IPS-18c (cell line): ENCODE measurements around the gene GRID2.

Experiments
- H3K4me3 ChIP-seq: 2 replicates; pipeline ENCODE4 v1.7.0; 2013; ENCODE audit warnings: low read depth, mild to moderate bottlenecking, low read length, moderate library complexity; ENCODE audit not compliant: insufficient read depth
- H3K9me3 ChIP-seq: one replicate; pipeline ENCODE4 v1.6.1; 2013; ENCODE audit warnings: mild to moderate bottlenecking, low read length, moderate library complexity; ENCODE audit not compliant: control insufficient read depth, insufficient read depth

The GRID2 gene

DNA sequence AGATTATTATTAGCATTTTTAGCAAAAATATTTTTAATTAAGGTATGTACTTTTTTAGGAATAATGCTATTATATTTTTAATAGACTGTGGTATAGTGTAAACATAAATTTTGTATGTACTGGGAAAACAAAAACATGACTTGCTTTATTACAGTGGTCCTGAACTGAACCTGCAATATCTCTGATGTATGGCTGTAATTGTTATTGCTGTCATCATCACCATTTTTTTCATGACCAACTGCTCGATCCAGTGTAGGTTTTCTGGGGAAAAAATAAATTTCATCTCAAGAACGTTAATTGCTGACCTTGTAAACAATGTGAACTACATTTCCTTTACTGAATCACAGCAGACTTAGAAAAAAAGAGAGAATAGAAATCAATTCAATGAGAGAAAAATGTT lies 1441.2 kb downstream of the GRID2 start:
- H3K9me3 ChIP-seq = no peaks in the 10 kb centered on the region
- no peak overlapping the region for H3K4me3 ChIP-seq

GRCh38 chr4:93746031-93746430 lies 1442.3 kb downstream of the GRID2 start:
- Histone ChIP-seq H3K9me3 (no peaks in the 10 kb centered on the region), H3K4me3 (no peak overlapping the region)

DNA sequence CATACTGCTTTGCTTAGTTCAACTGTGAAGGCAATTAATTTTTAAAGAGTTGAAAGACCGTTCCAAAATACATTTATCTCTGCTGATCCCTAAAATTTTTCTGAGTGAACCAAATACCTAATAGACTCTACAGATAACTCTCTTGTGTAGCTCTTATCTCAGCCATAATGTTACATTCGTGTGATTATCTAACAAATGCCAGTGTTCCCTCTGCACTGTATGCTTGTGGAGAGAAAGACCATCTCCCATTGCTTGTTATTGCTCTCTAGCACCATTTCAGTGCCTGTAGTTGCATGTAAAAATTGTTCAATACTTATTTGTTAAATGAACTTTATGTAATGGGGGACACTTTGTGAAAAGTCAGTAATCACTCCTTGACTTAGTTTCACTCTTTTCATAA lies 1443.5 kb downstream of the GRID2 start:
- Histone ChIP-seq H3K9me3 (no peaks in the 10 kb centered on the region), H3K4me3 (no peak overlapping the region)

- Histone ChIP-seq H3K4me3 (no peak overlapping the region), H3K9me3 (no peaks in the 10 kb centered on the region)
Measured at GRCh38 chr4:93748373-93749291, 1444.9 kb downstream of the GRID2 start.

DNA sequence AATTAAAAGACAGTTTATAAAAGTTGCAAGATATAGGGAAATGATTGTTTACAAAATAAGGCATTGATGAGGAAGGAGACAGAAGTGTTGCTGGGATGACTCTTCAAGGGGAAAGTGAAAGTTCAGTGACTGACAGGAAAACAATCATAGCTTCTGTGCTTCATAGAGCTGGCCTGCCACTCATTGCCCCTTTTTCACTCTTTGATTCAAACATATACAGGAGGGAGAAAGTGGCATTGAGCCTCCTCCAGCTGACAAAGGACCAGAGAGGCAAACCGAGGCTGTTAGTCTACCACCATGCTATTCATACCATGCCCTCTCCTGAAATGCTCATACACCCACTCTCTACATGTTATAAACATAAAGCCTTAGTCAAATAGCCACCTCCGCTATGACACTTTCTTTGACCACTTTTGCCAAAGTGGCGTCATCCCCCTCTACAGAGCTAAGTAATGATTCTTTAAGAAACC lies 1445.6 kb downstream of the GRID2 start:
- no peaks in the 10 kb centered on the region for H3K9me3 ChIP-seq
- H3K4me3 ChIP-seq = no peak overlapping the region

DNA sequence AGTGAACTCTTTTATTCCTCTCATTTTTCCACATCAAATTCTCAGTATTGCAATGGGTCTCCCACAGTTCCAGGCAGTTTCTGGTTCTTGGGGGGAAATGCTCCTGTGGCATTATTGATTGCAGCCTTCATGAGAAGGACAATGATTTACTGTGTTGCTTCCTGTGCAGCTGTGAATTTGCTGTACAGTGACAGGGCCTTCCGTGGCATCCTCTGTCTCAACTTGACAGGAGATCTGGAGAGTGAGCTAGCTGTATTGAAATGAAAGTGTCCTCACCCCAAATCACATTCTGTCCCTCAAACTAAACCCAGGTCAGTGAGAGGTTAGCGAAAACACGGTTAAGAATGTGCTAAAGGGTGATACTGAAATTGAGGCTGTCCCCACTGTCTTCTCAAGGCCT lies 1447.6 kb downstream of the GRID2 start:
- Histone ChIP-seq H3K9me3 (no peaks in the 10 kb centered on the region), H3K4me3 (no peak overlapping the region)

- Histone ChIP-seq H3K4me3 (no peak overlapping the region), H3K9me3 (no peaks in the 10 kb centered on the region)
Measured at GRCh38 chr4:93756101-93756500, 1452.3 kb downstream of the GRID2 start.

GRCh38 chr4:93759506-93759905 lies 1455.7 kb downstream of the GRID2 start:
- H3K9me3 ChIP-seq = no peaks in the 10 kb centered on the region
- no peak overlapping the region for H3K4me3 ChIP-seq

DNA sequence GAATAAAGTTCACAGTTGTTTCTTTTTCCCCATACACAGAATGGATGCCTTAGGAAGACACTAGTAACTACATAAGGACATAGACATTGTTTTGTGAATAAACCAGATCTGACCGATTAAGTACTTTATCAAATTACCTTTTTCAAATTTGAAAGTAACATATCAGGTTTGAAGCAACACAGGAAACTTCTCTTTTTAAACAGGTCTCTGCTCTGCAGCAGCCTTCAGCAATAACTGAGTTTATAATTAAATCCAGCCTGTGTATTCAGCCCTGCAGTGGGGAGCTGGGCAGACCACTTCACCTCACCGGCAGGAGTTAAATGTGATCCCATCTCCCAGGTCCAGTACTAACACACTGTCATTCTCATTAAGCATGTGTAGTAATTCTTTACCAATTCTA lies 1456.5 kb downstream of the GRID2 start:
- Histone ChIP-seq H3K9me3 (no peaks in the 10 kb centered on the region), H3K4me3 (no peak overlapping the region)

- Histone ChIP-seq H3K4me3 (no peak overlapping the region), H3K9me3 (no peaks in the 10 kb centered on the region)
Measured at GRCh38 chr4:93761286-93761685, 1457.5 kb downstream of the GRID2 start.

DNA sequence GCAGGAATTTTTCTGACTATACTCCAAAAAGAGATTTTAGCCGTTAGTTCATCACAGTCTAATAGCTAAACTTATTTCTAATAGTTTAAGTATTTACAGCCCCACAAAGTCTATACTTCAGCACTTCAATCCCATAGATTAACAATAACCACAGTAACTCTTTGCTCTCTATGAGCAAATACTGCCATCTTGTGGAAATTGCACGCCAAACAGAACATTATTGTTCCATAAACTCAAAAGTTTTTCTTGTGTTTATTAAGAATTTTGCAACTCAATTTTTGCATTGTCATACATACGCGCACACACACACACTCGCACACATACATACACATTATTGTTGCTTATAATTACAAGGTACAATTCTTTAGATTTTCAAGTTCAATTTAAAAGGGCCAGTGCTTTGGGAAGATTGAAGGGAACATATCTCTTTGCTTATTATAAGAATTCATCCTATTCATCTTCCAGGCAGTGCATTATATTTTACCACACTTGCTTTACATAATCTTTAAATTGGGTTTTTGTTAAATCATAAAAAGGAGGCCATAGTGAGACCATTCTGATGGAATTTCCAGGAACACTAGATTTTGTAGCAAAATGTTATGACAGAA lies 1461.0 kb downstream of the GRID2 start:
- no peak overlapping the region for H3K4me3 ChIP-seq
- no peaks in the 10 kb centered on the region for H3K9me3 ChIP-seq

DNA sequence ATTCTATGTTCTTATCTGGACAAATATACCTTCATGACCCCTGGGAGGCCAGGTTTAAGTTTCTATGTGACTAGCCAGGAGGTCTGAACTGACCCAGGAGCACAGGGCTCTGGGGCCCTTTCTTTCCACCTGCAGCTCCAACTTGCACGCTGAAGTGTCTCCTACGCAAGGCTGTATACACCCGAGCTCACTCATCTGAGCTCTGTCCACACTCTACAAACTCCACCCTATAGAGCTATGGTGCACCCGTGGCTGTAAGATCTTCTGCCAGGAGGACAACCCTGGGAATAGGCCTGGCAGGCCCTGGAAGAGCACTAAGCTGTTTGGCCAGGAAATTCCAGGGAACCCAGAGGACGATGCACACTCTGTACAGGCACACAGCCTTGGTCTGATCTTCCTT lies 1464.2 kb downstream of the GRID2 start:
- Histone ChIP-seq H3K9me3 (no peaks in the 10 kb centered on the region), H3K4me3 (no peak overlapping the region)

GRCh38 chr4:93770201-93770600 lies 1466.4 kb downstream of the GRID2 start:
- H3K9me3 ChIP-seq = no peaks in the 10 kb centered on the region
- H3K4me3 ChIP-seq = no peak overlapping the region

- Histone ChIP-seq H3K9me3 (no peaks in the 10 kb centered on the region), H3K4me3 (no peak overlapping the region)
Measured at GRCh38 chr4:93771640-93772411, 1468.1 kb downstream of the GRID2 start.

- no peaks in the 10 kb centered on the region for H3K9me3 ChIP-seq
- no peak overlapping the region for H3K4me3 ChIP-seq
Measured at GRCh38 chr4:93772858-93773257, 1469.1 kb downstream of the GRID2 start.

DNA sequence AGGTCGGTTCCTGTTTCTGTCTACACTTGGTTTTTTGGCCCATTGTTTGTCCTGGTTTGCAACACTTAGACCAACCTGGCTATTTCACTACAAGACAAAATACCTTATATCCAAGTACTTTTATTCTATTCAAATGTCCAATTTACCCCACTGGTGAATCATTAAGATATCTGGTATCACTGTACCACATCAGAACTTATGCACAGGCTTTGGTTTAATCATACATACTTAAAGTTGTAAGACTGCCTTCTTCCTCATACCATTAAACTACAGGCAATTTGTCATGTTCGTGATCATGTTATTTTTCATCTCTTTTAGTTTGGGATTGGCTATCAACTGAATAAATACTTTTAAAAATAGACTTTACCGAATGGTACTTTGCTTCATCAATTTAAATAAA lies 1471.8 kb downstream of the GRID2 start:
- no peak overlapping the region for H3K4me3 ChIP-seq
- H3K9me3 ChIP-seq = no peaks in the 10 kb centered on the region

GRCh38 chr4:93776386-93777080 lies 1472.8 kb downstream of the GRID2 start:
- Histone ChIP-seq H3K9me3 (no peaks in the 10 kb centered on the region), H3K4me3 (no peak overlapping the region)
